Astrocyte (in vitro differentiated cells and primary cell): Measurements from ENCODE around the gene DPH6.

Experiments
- EZH2 ChIP-seq: IDR thresholded peaks from 2 replicates; pipeline ENCODE4 v1.6.1; 2012; ENCODE audit warnings: mild to moderate bottlenecking, low read length, inconsistent platforms; ENCODE audit not compliant: insufficient read depth
- TF ChIP-seq, protein P1 (sequence below): IDR thresholded peaks from 2 replicates; pipeline ENCODE4 v1.5.1; 2011; ENCODE audit warnings: low read depth, mild to moderate bottlenecking, inconsistent platforms, low read length, moderate library complexity; ENCODE audit not compliant: insufficient read depth

DNA sequence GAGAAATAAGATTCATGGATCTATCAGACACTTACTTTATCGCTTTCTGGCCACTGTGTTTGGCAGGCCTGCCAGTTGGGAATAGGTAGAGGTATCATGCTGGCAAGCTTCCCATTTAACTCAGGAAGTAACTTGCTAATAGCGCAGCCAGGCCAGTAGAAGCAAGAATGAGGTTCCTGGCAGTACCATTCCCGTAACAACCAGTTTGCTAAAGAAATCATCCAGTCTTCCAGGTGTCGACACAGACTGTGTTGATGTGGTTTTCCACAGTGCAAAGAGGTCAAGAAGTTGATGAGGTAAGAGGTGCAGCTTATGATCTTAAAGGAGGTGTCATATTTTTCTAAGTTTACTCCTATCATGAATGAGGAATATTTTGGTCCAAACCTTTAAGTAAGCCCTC, 46.2 kb downstream of the DPH6 start:
- TF ChIP-seq, protein P1, sequence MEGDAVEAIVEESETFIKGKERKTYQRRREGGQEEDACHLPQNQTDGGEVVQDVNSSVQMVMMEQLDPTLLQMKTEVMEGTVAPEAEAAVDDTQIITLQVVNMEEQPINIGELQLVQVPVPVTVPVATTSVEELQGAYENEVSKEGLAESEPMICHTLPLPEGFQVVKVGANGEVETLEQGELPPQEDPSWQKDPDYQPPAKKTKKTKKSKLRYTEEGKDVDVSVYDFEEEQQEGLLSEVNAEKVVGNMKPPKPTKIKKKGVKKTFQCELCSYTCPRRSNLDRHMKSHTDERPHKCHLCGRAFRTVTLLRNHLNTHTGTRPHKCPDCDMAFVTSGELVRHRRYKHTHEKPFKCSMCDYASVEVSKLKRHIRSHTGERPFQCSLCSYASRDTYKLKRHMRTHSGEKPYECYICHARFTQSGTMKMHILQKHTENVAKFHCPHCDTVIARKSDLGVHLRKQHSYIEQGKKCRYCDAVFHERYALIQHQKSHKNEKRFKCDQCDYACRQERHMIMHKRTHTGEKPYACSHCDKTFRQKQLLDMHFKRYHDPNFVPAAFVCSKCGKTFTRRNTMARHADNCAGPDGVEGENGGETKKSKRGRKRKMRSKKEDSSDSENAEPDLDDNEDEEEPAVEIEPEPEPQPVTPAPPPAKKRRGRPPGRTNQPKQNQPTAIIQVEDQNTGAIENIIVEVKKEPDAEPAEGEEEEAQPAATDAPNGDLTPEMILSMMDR = no peak
- TF ChIP-seq EZH2 = no peak
